ENCODE results near the gene HNRNPA3. TPM values are rescaled to one million over a fixed set of nuclear protein-coding genes. Genes with fewer than 3 reads are reported as not detected.
A peak's percentile ranks its signal among the peaks of the same experiment; 100 is the strongest.

Gene HNRNPA3
- total and polyA plus RNA-seq, 2 of the 13 experiments (the other 11 are each of a cell fraction or from before 2014, with no cell fraction given), result 73.3 to 97.7 TPM

DNA sequence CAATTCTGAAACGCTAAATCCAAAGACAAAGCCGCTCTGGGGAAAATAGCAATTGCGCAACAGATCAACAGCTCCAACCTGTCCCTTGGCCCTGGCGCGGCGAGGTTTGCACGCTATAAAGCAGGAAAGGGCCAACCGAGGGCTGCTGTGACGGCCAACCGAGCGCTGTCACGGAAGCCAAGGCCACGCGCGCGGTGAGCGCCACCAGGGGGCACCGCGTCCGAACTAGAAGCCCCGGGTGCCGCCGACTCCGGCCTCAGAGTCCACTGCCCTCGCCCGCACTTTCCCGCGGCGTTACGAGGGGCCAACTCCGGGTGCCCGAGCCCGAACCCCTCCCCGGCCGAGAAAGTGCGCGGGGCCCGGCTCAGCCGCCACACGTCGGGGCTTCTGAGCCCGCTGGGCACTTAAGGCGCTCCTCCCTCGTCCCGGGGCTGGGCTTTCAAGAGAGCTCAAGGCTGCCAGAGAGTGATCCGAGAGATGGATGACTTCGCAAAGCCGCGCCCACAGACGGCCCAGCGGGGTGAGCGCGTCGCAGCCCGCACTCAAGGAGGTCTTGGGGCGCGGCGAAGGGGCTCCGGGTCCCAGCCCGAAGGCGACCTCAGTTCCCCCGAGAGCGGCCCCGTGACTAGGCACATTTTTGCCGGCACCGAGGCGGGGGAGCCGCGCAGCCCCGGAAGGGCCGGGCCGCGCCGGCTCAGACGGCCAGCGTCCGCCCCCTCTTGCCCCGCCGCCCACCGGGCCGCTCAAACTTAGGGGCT is 51.0 kb downstream of the HNRNPA3 start (continued):
- TF ChIP-seq ZNF704 (CRISPR knock-in tag; IDR thresholded peaks at IDR 0.05; ENCODE audit: borderline replicate concordance) (no peak), CEBPG (CRISPR knock-in tag; IDR thresholded peaks at IDR 0.05) (peak; percentile 100), KLF12 (CRISPR knock-in tag; IDR thresholded peaks at IDR 0.05; ENCODE audit: borderline replicate concordance) (peak; percentile 50; the same call in 1 of the 2 replicates), ZNF296 (CRISPR knock-in tag; conservative IDR thresholded peaks at IDR 0.05) (peak; percentile 90; the same call in 1 of the 2 replicates), MYC (CRISPR knock-in tag; IDR thresholded peaks at IDR 0.05; ENCODE audit: borderline replicate concordance) (peak; percentile 97), MTERF4 (CRISPR knock-in tag; IDR thresholded peaks at IDR 0.05) (no peak; the same call in none of the 2 replicates), DNMT3B (CRISPR knock-in tag; conservative IDR thresholded peaks at IDR 0.05) (peak; percentile 50; the same call in 1 of the 2 replicates), ZNF850 (CRISPR knock-in tag; conservative IDR thresholded peaks at IDR 0.05) (peak; percentile 89), ZNF33A (CRISPR knock-in tag; IDR thresholded peaks at IDR 0.05; ENCODE audit: borderline replicate concordance) (peak; percentile 95), ZNF253 (CRISPR knock-in tag; IDR thresholded peaks at IDR 0.05; ENCODE audit: borderline replicate concordance) (peak; percentile 85; the same call in 1 of the 2 replicates), ATM (IDR thresholded peaks at IDR 0.05; ENCODE audit: borderline replicate concordance) (no peak), RBM39 (IDR thresholded peaks at IDR 0.05; ENCODE audit: low read depth, low read length, poor library complexity, severe bottlenecking) (peak; percentile 99), ZNF598 (CRISPR knock-in tag; IDR thresholded peaks at IDR 0.05; ENCODE audit: borderline replicate concordance) (peak; percentile 98), MAFG (CRISPR knock-in tag; IDR thresholded peaks at IDR 0.05) (no peak), AGO1 (IDR thresholded peaks at IDR 0.05; ENCODE audit: low read depth, low read length, poor library complexity, severe bottlenecking) (peak; percentile 91), ZSCAN21 (CRISPR knock-in tag; IDR thresholded peaks at IDR 0.05; ENCODE audit: borderline replicate concordance) (peak; percentile 98), ZNF569 (CRISPR knock-in tag; IDR thresholded peaks at IDR 0.05; ENCODE audit: borderline replicate concordance) (no peak)
- TF ChIP-seq, protein P1, sequence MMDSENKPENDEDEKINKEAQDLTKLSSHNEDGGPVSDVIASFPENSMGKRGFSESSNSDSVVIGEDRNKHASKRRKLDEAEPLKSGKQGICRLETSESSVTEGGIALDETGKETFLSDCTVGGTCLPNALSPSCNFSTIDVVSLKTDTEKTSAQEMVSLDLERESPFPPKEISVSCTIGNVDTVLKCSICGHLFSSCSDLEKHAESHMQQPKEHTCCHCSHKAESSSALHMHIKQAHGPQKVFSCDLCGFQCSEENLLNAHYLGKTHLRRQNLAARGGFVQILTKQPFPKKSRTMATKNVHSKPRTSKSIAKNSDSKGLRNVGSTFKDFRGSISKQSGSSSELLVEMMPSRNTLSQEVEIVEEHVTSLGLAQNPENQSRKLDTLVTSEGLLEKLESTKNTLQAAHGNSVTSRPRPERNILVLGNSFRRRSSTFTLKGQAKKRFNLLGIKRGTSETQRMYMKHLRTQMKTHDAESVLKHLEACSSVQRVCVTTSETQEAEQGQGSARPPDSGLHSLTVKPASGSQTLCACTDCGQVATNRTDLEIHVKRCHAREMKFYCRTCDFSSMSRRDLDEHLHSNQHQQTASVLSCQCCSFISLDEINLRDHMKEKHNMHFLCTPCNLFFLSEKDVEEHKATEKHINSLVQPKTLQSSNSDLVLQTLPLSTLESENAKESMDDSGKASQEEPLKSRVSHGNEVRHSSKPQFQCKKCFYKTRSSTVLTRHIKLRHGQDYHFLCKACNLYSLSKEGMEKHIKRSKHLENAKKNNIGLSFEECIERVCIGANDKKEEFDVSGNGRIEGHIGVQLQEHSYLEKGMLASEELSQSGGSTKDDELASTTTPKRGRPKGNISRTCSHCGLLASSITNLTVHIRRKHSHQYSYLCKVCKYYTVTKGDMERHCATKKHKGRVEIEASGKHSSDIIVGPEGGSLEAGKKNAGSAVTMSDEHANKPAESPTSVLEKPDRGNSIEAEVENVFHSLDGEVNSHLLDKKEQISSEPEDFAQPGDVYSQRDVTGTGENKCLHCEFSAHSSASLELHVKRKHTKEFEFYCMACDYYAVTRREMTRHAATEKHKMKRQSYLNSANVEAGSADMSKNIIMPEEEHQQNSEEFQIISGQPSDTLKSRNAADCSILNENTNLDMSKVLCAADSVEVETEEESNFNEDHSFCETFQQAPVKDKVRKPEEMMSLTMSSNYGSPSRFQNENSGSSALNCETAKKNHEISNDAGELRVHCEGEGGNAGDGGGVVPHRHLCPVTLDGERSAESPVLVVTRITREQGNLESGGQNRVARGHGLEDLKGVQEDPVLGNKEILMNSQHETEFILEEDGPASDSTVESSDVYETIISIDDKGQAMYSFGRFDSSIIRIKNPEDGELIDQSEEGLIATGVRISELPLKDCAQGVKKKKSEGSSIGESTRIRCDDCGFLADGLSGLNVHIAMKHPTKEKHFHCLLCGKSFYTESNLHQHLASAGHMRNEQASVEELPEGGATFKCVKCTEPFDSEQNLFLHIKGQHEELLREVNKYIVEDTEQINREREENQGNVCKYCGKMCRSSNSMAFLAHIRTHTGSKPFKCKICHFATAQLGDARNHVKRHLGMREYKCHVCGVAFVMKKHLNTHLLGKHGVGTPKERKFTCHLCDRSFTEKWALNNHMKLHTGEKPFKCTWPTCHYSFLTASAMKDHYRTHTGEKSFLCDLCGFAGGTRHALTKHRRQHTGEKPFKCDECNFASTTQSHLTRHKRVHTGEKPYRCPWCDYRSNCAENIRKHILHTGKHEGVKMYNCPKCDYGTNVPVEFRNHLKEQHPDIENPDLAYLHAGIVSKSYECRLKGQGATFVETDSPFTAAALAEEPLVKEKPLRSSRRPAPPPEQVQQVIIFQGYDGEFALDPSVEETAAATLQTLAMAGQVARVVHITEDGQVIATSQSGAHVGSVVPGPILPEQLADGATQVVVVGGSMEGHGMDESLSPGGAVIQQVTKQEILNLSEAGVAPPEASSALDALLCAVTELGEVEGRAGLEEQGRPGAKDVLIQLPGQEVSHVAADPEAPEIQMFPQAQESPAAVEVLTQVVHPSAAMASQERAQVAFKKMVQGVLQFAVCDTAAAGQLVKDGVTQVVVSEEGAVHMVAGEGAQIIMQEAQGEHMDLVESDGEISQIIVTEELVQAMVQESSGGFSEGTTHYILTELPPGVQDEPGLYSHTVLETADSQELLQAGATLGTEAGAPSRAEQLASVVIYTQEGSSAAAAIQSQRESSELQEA (CRISPR knock-in tag; IDR thresholded peaks at IDR 0.05; ENCODE audit: not compliant biosample characterization), result peak; percentile 54

All from HepG2 (cell line).